SU-DHL-6 (cell line): ENCODE results near the gene CSRNP3.

ENCODE experiments used
- CTCF ChIP-seq: fragments of 200-600 bp; sonication (generic); IDR thresholded peaks from one replicate; pipeline ENCODE4 v1.5.1; 2017; ENCODE audit warnings: antibody characterized with exemption, mild to moderate bottlenecking, low read length, moderate library complexity; ENCODE audit not compliant: insufficient read depth, poor library complexity, severe bottlenecking
- EZH2phosphoT487 ChIP-seq: fragments of 200-600 bp; sonication (generic), shearing (Covaris generic); conservative IDR thresholded peaks from 2 replicates; pipeline ENCODE4 v1.6.1; 2018; ENCODE audit warnings: mild to moderate bottlenecking, antibody characterized with exemption, low read length, moderate library complexity, mixed read lengths

- TF ChIP-seq CTCF, result no peak
- no peak for TF ChIP-seq EZH2phosphoT487
These were observed 230.4 kb downstream of the CSRNP3 start for GRCh38 chr2:165699946-165700345.
